K562 (cell line): ENCODE results near the gene SLC17A2. TPM values are rescaled to one million over a fixed set of nuclear protein-coding genes. Genes with fewer than 3 reads are reported as not detected.
A peak's percentile ranks its signal among the peaks of the same experiment; 100 is the strongest.

ENCODE experiments used
- ATAC-seq: fragments of 200-7000 bp; cut with Tn5 transposase; 3 replicates; pipeline ENCODE4 v1.9.1; 2020; ENCODE audit warnings: moderate library complexity
- BruUV-seq: library from RNA; stranded (reverse); fragments of 400-500 nt; replicated peaks from 2 replicates; lab custom pipeline; 2021; lab: Mats Ljungman, UMichigan
- CTCF ChIA-PET: fragments of 300-600 bp; formaldehyde crosslinking; extraction: SDS; loops from one replicate; lab custom pipeline; 2021; ENCODE audit warnings: low intra/inter-chr PET ratio; lab: Yijun Ruan, JAX
- POLR2A ChIA-PET: fragments of 300-600, 350-650 bp; sonication (Branson Sonifier 250); formaldehyde crosslinking; extraction: SDS; loops from one replicate; lab custom pipeline; 2021; ENCODE audit warnings: antibody characterized with exemption, inconsistent platforms; lab: Yijun Ruan, JAX
- DNase-seq, 4 experiments: peaks; one replicate each; pipeline versions ENCODE4 v3.0.0 to v3.0.0-alpha.2; 2011 to 2018; ENCODE audit warnings: low spot score in 3 of 4, mixed read lengths in 3 of 4; ENCODE audit errors: extremely low read depth in 1 of 4
- FAIRE-seq: peaks from 2 replicates; lab custom pipeline; 2011; peaks lifted over from hg19 to GRCh38; lab: Jason Lieb, UNC
- H2AFZ ChIP-seq: 2 replicates; pipeline ENCODE4 v1.6.0; 2011; ENCODE audit warnings: low read depth, low read length, control low read depth, inconsistent platforms
- H3K27ac ChIP-seq: fragments of 200-600 bp; 3 replicates; pipeline ENCODE4 v1.8.0; 2011; ENCODE audit warnings: low read depth, mild to moderate bottlenecking, control low read depth, inconsistent platforms, low read length, moderate library complexity, mixed read lengths; ENCODE audit errors: extremely low read depth
- H3K27me3 ChIP-seq, 2 experiments: fragments of 300-600 bp in 1 of 2; 2 replicates in 1 of 2; 3 replicates in 1 of 2; pipeline versions ENCODE4 v1.6.0 to v1.8.0; 2011; ENCODE audit warnings: inconsistent platforms in 2 of 2, low read length in 2 of 2, mild to moderate bottlenecking in 1 of 2, mixed read lengths in 1 of 2, moderate library complexity in 1 of 2; ENCODE audit not compliant: control insufficient read depth in 2 of 2, insufficient read depth in 2 of 2
- H3K36me3 ChIP-seq: fragments of 300-600 bp; 3 replicates; pipeline ENCODE4 v1.8.0; 2011; ENCODE audit warnings: mild to moderate bottlenecking, low read length, inconsistent platforms; ENCODE audit not compliant: control insufficient read depth, insufficient read depth
- H3K4me1 ChIP-seq, 2 experiments: fragments of 200-600 bp in 1 of 2; replicated peaks in 1 of 2; 2 replicates in 1 of 2; 3 replicates in 1 of 2; pipeline versions ENCODE4 v1.5.1 to v1.8.0; 2011; ENCODE audit warnings: inconsistent platforms in 2 of 2, low read length in 2 of 2, mild to moderate bottlenecking in 1 of 2, mixed read lengths in 1 of 2, moderate library complexity in 1 of 2; ENCODE audit not compliant: control insufficient read depth in 2 of 2, insufficient read depth in 2 of 2
- H3K4me2 ChIP-seq: 2 replicates; pipeline ENCODE4 v1.6.1; 2011; ENCODE audit warnings: low read length, control low read depth, inconsistent platforms, mixed read lengths; ENCODE audit not compliant: insufficient read depth
- H3K4me3 ChIP-seq: fragments of 200-600 bp; sonication (generic), shearing (Covaris generic); 2 replicates; pipeline ENCODE4 v1.5.1; 2016; ENCODE audit warnings: control low read depth, inconsistent platforms
- H3K79me2 ChIP-seq: fragments of 200-600 bp; 3 replicates; pipeline ENCODE4 v1.8.0; 2011; ENCODE audit warnings: low read length, inconsistent platforms; ENCODE audit not compliant: control insufficient read depth, insufficient read depth
- H3K9ac ChIP-seq, 2 experiments: 2 replicates each; pipeline versions ENCODE4 v1.6.0 to v1.6.1; 2011; ENCODE audit warnings: low read depth in 2 of 2, low read length in 2 of 2, control low read depth in 1 of 2, inconsistent platforms in 1 of 2, mild to moderate bottlenecking in 1 of 2, mixed read lengths in 1 of 2; ENCODE audit not compliant: insufficient read depth in 1 of 2
- H3K9me1 ChIP-seq: one replicate; pipeline ENCODE4 v1.6.0; 2011; ENCODE audit warnings: inconsistent platforms, mild to moderate bottlenecking, low read length, moderate library complexity; ENCODE audit not compliant: control insufficient read depth, insufficient read depth
- H3K9me3 ChIP-seq: replicated peaks from 2 replicates; pipeline ENCODE4 v1.5.1; 2011; ENCODE audit warnings: low read depth, low read length, inconsistent platforms; ENCODE audit not compliant: control insufficient read depth, insufficient read depth
- H4K20me1 ChIP-seq: replicated peaks from 2 replicates; pipeline ENCODE4 v1.6.1; 2011; ENCODE audit warnings: low read length, inconsistent platforms, mixed read lengths; ENCODE audit not compliant: control insufficient read depth, insufficient read depth
- ATF3 ChIP-seq, 2 experiments: fragments of 450-650 bp in 1 of 2; sonication (generic) in 1 of 2; formaldehyde crosslinking in 1 of 2; IDR thresholded peaks in 1 of 2; conservative IDR thresholded peaks in 1 of 2; 2 replicates each; pipeline versions ENCODE4 v1.6.1 to v1.8.1; 2016 to 2023; ENCODE audit warnings: mild to moderate bottlenecking in 2 of 2, moderate library complexity in 2 of 2, inconsistent platforms in 1 of 2, missing genetic modification reagents in 1 of 2
- CEBPB ChIP-seq: fragments of 450-650 bp; IDR thresholded peaks from 2 replicates; pipeline ENCODE4 v1.6.1; 2016; ENCODE audit warnings: missing genetic modification characterization, missing compliant biosample characterization
- CREB3 ChIP-seq: fragments of 450-650 bp; conservative IDR thresholded peaks from 2 replicates; pipeline ENCODE4 v1.6.1; 2016; ENCODE audit warnings: missing genetic modification characterization, low read depth, mild to moderate bottlenecking, missing compliant biosample characterization, moderate library complexity
- CTBP1 ChIP-seq: fragments of 450-650 bp; IDR thresholded peaks from 2 replicates; pipeline ENCODE4 v1.6.1; 2016; ENCODE audit warnings: borderline replicate concordance
- MAZ ChIP-seq, 2 experiments: fragments of 450-650 bp in 1 of 2; sonication (generic) in 1 of 2; formaldehyde crosslinking; IDR thresholded peaks in 1 of 2; conservative IDR thresholded peaks in 1 of 2; 2 replicates each; pipeline versions ENCODE4 v1.4.0 to v1.5.0; 2020; ENCODE audit warnings: mild to moderate bottlenecking in 1 of 2, missing genetic modification reagents in 1 of 2
- POLR2G ChIP-seq: fragments of 200-400 bp; formaldehyde crosslinking; IDR thresholded peaks from 2 replicates; pipeline ENCODE4 v1.6.1; 2017; ENCODE audit warnings: low read depth, mild to moderate bottlenecking, antibody characterized with exemption, low read length, moderate library complexity
- SLC30A9 ChIP-seq: fragments of 250-450 bp; sonication (Bioruptor Pico); IDR thresholded peaks from 2 replicates; pipeline ENCODE4 v1.8.0; 2022; ENCODE audit warnings: mild to moderate bottlenecking, moderate library complexity
- TEAD4 ChIP-seq, 2 experiments: sonication (generic) in 1 of 2; formaldehyde crosslinking in 1 of 2; IDR thresholded peaks; 2 replicates each; pipeline versions ENCODE4 v1.6.1 to v1.8.0; 2012 to 2022; ENCODE audit warnings: borderline replicate concordance in 1 of 2, inconsistent platforms in 1 of 2, low read length in 1 of 2, mild to moderate bottlenecking in 1 of 2, missing genetic modification reagents in 1 of 2
- ZNF224 ChIP-seq: sonication (generic); formaldehyde crosslinking; IDR thresholded peaks from 2 replicates; pipeline ENCODE4 v1.8.0; 2022; ENCODE audit warnings: mild to moderate bottlenecking, missing genetic modification reagents
- ZNF699 ChIP-seq: fragments of 250-450 bp; sonication (Bioruptor Pico); IDR thresholded peaks from 2 replicates; pipeline ENCODE4 v1.8.0; 2021; ENCODE audit warnings: mild to moderate bottlenecking, moderate library complexity; ENCODE audit not compliant: insufficient replicate concordance
- WGBS: fragments of 100-300 bp; shearing (Covaris generic); methylation state at CpG from one replicate; pipeline ENCODE4 v1.1.6; 2016; ENCODE audit warnings: low coverage, mixed read lengths; ENCODE audit not compliant: insufficient coverage; ENCODE audit errors: missing lambda C conversion rate; 5-methylcytosine and 5-hydroxymethylcytosine counted together
- in situ Hi-C: fragments of 300-500 bp; cut with MboI; formaldehyde crosslinking; loops from 4 replicates; pipeline ENCODE4 v1.15.0; 2018; ENCODE audit warnings: inconsistent platforms, mixed read lengths
- intact Hi-C: fragments of 100-400 bp; cut with micrococcal nuclease; formaldehyde crosslinking; loops from 2 replicates; pipeline ENCODE4 v1.14.2; 2022
- polyA plus RNA-seq, 8 experiments: library from polyadenylated mRNA; depleted of rRNA in 4 of 8; stranded (reverse) in 5 of 8; unstranded in 3 of 8; fragments of >200 nt; fragmentation: Nextera tagmentation in 2 of 8; fragmentation: Illumina TruSeq in 1 of 8; extraction: Ambion mirVana in 2 of 8; extraction: Trizol in 1 of 8; gene quantifications; 2 replicates each; pipeline versions ENCODE4 v1.2.1 to v1.2.3, GENCODE V29; 2011 to 2014; ENCODE audit warnings: inconsistent platforms in 1 of 8, missing spikeins in 1 of 8
- total RNA-seq, 7 experiments: library from RNA; depleted of rRNA in 6 of 7; stranded (reverse); fragments of >200 nt in 6 of 7; fragmentation: Illumina TruSeq in 2 of 7; extraction: Trizol in 2 of 7; gene quantifications; 2 replicates each; pipeline versions ENCODE4 v1.2.1 to v1.2.3, GENCODE V29; 2011 to 2021; ENCODE audit warnings: low replicate concordance in 1 of 7
- TF ChIP-seq, protein P1 (sequence below): fragments of 250-450 bp; sonication (Bioruptor Pico); IDR thresholded peaks from 2 replicates; pipeline ENCODE4 v1.5.0; 2020; ENCODE audit warnings: mild to moderate bottlenecking, borderline replicate concordance

Gene SLC17A2
- total and polyA plus RNA-seq, 9 of the 15 experiments (the other 6 are each of a cell fraction or from before 2014, with no cell fraction given): not detected

DNA sequence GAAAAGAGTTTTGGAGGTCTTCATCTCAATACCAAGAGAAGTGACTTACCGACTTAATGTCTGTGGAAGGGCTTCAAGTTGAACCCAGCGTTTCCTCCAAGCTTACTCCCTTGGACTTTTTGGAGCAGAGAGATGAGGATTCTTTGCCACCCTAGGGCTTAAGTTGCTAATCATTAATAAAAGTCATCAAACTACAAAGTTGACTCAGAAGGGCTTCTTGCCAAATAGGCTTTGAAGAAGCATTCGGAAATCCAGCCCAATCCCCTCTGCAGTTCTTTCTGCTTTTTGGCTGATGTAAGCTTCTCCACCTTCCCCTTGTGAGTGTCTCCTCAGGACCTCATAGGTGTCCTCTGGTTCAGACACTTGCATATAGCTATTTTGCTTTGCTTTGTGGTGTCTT is 56.4 kb downstream of the SLC17A2 start, which contains the start of gene SLC17A3:
SLC17A3 (minus strand) TSS at position 126 of the 400 bp plus-strand sequence. CDS start 5,856 bp downstream, outside the sequence.
- DNase-seq: no peak
- BruUV-seq: no TSS peak
- no peaks in the 10 kb centered on the region for H3K27me3 ChIP-seq
- POLR2A ChIA-PET: interaction anchor here (0.6 to 1.0 kb wide), 2 partner anchors 11 to 37 kb away, joined by 3 to 4 read pairs; no protein-coding TSS in a partner anchor
- no peak within 1 kb of the TSS for H3K9ac ChIP-seq
- H3K79me2 ChIP-seq: no peaks in the 10 kb centered on the region
- CTCF ChIA-PET: no interaction called here
- H3K4me2 ChIP-seq: no peak within 1 kb of the TSS
- ATAC-seq: no peak
- H3K4me3 ChIP-seq: no peak within 1 kb of the TSS
- H3K27ac ChIP-seq: peak within 1 kb of the TSS; percentile 1; the same call in 1 of the 3 replicates
- no peaks in the 10 kb centered on the region for H3K9me3 ChIP-seq
- WGBS: 13% methylated on average over 3 of the region's 3 CpGs
- H2AFZ ChIP-seq: no peak within 1 kb of the TSS
- no peaks in the 10 kb centered on the region; a peak in 2 of 5 replicates for H3K4me1 ChIP-seq
- TF ChIP-seq ZNF699 (CRISPR knock-in tag) (no peak), MAZ (CRISPR knock-in tag; conservative IDR thresholded peaks at IDR 0.05 in 1 of 2, IDR thresholded peaks at IDR 0.05 in 1 of 2) (no peak; a peak in 1 of 4 replicates), SLC30A9 (CRISPR knock-in tag) (no peak), CREB3 (tag) (no peak), ZNF224 (CRISPR knock-in tag) (no peak), CTBP1 (no peak), POLR2G (no peak), ATF3 (IDR thresholded peaks at IDR 0.05) (no peak), ATF3 (CRISPR knock-in tag; conservative IDR thresholded peaks at IDR 0.05) (no peak), TEAD4 (IDR thresholded peaks at IDR 0.05; ENCODE audit: low read length) (no peak), TEAD4 (CRISPR knock-in tag; IDR thresholded peaks at IDR 0.05; ENCODE audit: borderline replicate concordance) (no peak), CEBPB (tag) (no peak)
- TF ChIP-seq, protein P1, sequence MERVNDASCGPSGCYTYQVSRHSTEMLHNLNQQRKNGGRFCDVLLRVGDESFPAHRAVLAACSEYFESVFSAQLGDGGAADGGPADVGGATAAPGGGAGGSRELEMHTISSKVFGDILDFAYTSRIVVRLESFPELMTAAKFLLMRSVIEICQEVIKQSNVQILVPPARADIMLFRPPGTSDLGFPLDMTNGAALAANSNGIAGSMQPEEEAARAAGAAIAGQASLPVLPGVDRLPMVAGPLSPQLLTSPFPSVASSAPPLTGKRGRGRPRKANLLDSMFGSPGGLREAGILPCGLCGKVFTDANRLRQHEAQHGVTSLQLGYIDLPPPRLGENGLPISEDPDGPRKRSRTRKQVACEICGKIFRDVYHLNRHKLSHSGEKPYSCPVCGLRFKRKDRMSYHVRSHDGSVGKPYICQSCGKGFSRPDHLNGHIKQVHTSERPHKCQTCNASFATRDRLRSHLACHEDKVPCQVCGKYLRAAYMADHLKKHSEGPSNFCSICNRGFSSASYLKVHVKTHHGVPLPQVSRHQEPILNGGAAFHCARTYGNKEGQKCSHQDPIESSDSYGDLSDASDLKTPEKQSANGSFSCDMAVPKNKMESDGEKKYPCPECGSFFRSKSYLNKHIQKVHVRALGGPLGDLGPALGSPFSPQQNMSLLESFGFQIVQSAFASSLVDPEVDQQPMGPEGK (CRISPR knock-in tag): no peak
- in situ Hi-C loops: no loop called here
- intact Hi-C loops: no loop called here
- FAIRE-seq: no peak
- no peaks in the 10 kb centered on the region for H4K20me1 ChIP-seq
- H3K36me3 ChIP-seq: no peaks in the 10 kb centered on the region
- no peaks in the 10 kb centered on the region for H3K9me1 ChIP-seq
